Measurements from ENCODE around the gene PHF21A.

PHF21A gene

DNA sequence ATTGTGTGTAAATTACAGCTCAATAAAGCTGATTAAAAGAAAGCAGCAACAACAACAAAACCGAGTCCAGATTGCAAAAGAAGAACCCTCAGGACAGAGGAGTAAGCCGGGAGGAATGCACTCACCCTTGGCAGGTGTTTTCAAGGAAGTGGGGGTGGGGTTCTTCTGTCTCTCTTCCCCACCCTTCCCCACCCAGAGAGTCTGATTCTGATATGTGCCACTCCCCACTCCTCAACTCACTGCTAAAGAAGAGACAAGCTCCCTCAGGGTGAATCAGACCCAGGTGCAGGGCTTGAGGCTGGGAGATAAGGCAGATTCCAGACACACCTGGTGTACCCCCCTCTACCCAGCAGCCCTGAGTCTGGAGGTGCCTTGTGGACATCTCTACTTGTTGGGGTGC is 38.4 kb upstream of the PHF21A start:
- TF ChIP-seq CTCF (IDR thresholded peaks at IDR 0.05; ENCODE audit: poor library complexity, severe bottlenecking) = no peak
- H3K27ac ChIP-seq (ENCODE audit: poor library complexity, severe bottlenecking) = peak overlapping the region; percentile 52
- ATAC-seq (ENCODE audit: low read depth) (peak; percentile 97), DNase-seq (ENCODE audit: low spot score) (peak; percentile 82)
- H3K4me3 ChIP-seq (ENCODE audit: severe bottlenecking) = no peak overlapping the region
- no peaks in the 10 kb centered on the region for H3K9me3 ChIP-seq (ENCODE audit: severe bottlenecking)
- no peaks in the 10 kb centered on the region for H3K36me3 ChIP-seq (ENCODE audit: low read depth)
- H3K27me3 ChIP-seq (ENCODE audit: insufficient read depth, poor library complexity, severe bottlenecking) = no peaks in the 10 kb centered on the region
- peaks cover 14% of the 10 kb centered on the region for H3K4me1 ChIP-seq (ENCODE audit: insufficient read depth, poor library complexity, severe bottlenecking)

DNA sequence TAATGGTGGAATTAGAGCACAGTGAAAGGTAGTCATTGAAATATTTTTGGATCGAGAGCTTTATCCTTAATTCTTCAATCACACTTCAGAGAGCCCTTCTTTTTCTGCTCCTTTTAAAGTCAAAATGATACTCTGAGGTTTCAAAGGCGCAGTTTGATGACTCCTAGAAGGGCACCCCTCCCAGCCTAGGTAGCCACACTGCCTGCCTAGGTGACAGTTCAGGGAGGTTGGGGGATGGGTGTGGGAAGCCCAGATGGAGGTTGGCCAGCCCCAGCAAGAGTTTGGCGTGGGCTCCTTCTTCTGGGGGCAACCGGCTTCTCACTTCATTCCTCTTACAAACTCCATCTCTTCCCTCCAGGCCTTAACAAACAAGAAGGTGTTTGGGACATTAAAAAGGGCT is 28.6 kb upstream of the PHF21A start:
- TF ChIP-seq CTCF (IDR thresholded peaks at IDR 0.05; ENCODE audit: poor library complexity, severe bottlenecking) = no peak
- H3K4me3 ChIP-seq (ENCODE audit: severe bottlenecking) = no peak overlapping the region

DNA sequence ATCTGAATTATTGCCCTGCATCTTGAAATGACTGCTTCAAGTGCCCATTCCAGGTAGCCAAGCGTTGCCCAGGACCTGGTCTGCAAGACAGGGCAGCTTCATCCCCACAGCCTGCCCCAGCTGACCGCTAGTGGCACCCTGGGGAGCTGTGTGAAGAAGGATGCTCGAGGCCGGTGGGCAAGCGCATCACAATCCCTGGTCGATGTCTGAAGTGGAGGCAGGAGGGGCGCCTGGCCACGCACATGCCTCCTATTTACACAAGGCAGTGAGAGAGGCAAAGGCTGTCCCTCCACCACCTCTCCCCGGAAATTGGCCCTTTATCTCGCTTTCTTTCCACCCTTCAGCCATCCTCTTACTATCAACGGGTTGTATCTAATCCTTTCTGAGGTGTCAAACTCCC is 28.1 kb upstream of the PHF21A start:
- Histone ChIP-seq H3K4me1 (ENCODE audit: insufficient read depth, poor library complexity, severe bottlenecking) (no peaks in the 10 kb centered on the region), H3K27ac (ENCODE audit: poor library complexity, severe bottlenecking) (no peak overlapping the region), H3K9me3 (ENCODE audit: severe bottlenecking) (no peaks in the 10 kb centered on the region), H3K27me3 (ENCODE audit: insufficient read depth, poor library complexity, severe bottlenecking) (no peaks in the 10 kb centered on the region), H3K36me3 (ENCODE audit: low read depth) (no peaks in the 10 kb centered on the region), H3K4me3 (ENCODE audit: severe bottlenecking) (no peak overlapping the region)
- no peak for TF ChIP-seq CTCF (IDR thresholded peaks at IDR 0.05; ENCODE audit: poor library complexity, severe bottlenecking)
- DNase-seq (ENCODE audit: low spot score) (no peak), ATAC-seq (ENCODE audit: low read depth) (no peak)

More for the DNA sequence above, 28.6 kb upstream of the PHF21A start:
- no peaks in the 10 kb centered on the region for H3K27me3 ChIP-seq (ENCODE audit: insufficient read depth, poor library complexity, severe bottlenecking)
- no peak overlapping the region for H3K27ac ChIP-seq (ENCODE audit: poor library complexity, severe bottlenecking)
- H3K4me1 ChIP-seq (ENCODE audit: insufficient read depth, poor library complexity, severe bottlenecking) = no peaks in the 10 kb centered on the region
- no peaks in the 10 kb centered on the region for H3K36me3 ChIP-seq (ENCODE audit: low read depth)
- DNase-seq (ENCODE audit: low spot score) = no peak
- no peaks in the 10 kb centered on the region for H3K9me3 ChIP-seq (ENCODE audit: severe bottlenecking)
- no peak for ATAC-seq (ENCODE audit: low read depth)

DNA sequence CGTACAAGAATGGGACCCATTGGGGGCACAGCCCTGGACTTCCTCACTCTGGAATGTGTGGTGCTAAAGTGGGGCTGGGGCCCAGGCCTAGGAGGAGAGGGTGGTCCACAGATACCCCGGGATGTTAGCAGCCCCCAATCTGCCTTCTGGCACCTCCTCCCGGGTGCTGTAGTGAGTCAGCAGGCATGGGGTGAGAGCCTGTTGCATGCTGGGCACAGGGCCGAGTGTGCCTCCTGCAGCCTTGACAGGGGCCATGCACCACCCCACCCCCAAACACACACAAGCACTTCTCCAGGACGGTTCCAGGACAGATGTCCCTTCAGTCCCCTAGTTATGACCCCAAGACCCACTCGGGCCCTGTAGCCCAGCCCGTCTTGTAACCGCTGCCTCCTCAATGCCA is 23.5 kb upstream of the PHF21A start:
- TF ChIP-seq CTCF (IDR thresholded peaks at IDR 0.05; ENCODE audit: poor library complexity, severe bottlenecking) = no peak

GRCh38 chr11:46143049-46143806 is 22.0 kb upstream of the PHF21A start:
- Histone ChIP-seq H3K27ac (ENCODE audit: poor library complexity, severe bottlenecking) (no peak overlapping the region), H3K9me3 (ENCODE audit: severe bottlenecking) (no peaks in the 10 kb centered on the region), H3K4me1 (ENCODE audit: insufficient read depth, poor library complexity, severe bottlenecking) (no peaks in the 10 kb centered on the region), H3K4me3 (ENCODE audit: severe bottlenecking) (no peak overlapping the region), H3K27me3 (ENCODE audit: insufficient read depth, poor library complexity, severe bottlenecking) (no peaks in the 10 kb centered on the region), H3K36me3 (ENCODE audit: low read depth) (no peaks in the 10 kb centered on the region)
- ATAC-seq (ENCODE audit: low read depth) = no peak
- no peak for DNase-seq (ENCODE audit: low spot score)
- TF ChIP-seq CTCF (IDR thresholded peaks at IDR 0.05; ENCODE audit: poor library complexity, severe bottlenecking) = no peak

More for the DNA sequence above, 23.5 kb upstream of the PHF21A start:
- no peaks in the 10 kb centered on the region for H3K27me3 ChIP-seq (ENCODE audit: insufficient read depth, poor library complexity, severe bottlenecking)
- no peaks in the 10 kb centered on the region for H3K4me1 ChIP-seq (ENCODE audit: insufficient read depth, poor library complexity, severe bottlenecking)
- H3K36me3 ChIP-seq (ENCODE audit: low read depth) = no peaks in the 10 kb centered on the region
- ATAC-seq (ENCODE audit: low read depth) (no peak), DNase-seq (ENCODE audit: low spot score) (no peak)
- H3K4me3 ChIP-seq (ENCODE audit: severe bottlenecking) = no peak overlapping the region
- H3K27ac ChIP-seq (ENCODE audit: poor library complexity, severe bottlenecking) = no peak overlapping the region
- no peaks in the 10 kb centered on the region for H3K9me3 ChIP-seq (ENCODE audit: severe bottlenecking)

Measured in RWPE2 (cell line).